ENCODE results near the gene SERPINI2.
"Not testable (repeated sequence)": the region's sequence is repeated elsewhere in the genome, so short reads cannot be mapped to it uniquely, and the experiment has no call there.

SERPINI2 gene

GRCh38 chr3:167450675-167451074, 23.2 kb downstream of the SERPINI2 start:
- Histone ChIP-seq H3K9ac (ENCODE audit: insufficient read length, low read depth) (no peak overlapping the region), H3K4me3 (ENCODE audit: insufficient read length, low read depth) (no peak overlapping the region), H3K27me3 (ENCODE audit: insufficient read depth, insufficient read length) (no peaks in the 10 kb centered on the region), H3K9me3 (ENCODE audit: insufficient read depth, low read length) (no peaks in the 10 kb centered on the region), H3K36me3 (ENCODE audit: insufficient read depth, insufficient read length, low read length) (no peaks in the 10 kb centered on the region), H3K4me1 (ENCODE audit: insufficient read depth, insufficient read length) (no peaks in the 10 kb centered on the region)
- DNase-seq (ENCODE audit: low read depth, low spot score): no peak
- TF ChIP-seq SUZ12 (IDR thresholded peaks at IDR 0.05; ENCODE audit: extremely low read depth, insufficient read depth, insufficient read length) (no peak), YY1 (IDR thresholded peaks at IDR 0.05; ENCODE audit: insufficient read depth, insufficient read length) (no peak), ZNF274 (IDR thresholded peaks at IDR 0.05; ENCODE audit: low read depth, low read length) (no peak)

- Histone ChIP-seq H3K9ac (ENCODE audit: insufficient read length, low read depth) (no peak overlapping the region), H3K4me3 (ENCODE audit: insufficient read length, low read depth) (no peak overlapping the region), H3K36me3 (ENCODE audit: insufficient read depth, insufficient read length, low read length) (no peaks in the 10 kb centered on the region), H3K9me3 (ENCODE audit: insufficient read depth, low read length) (no peaks in the 10 kb centered on the region), H3K27me3 (ENCODE audit: insufficient read depth, insufficient read length) (no peaks in the 10 kb centered on the region), H3K4me1 (ENCODE audit: insufficient read depth, insufficient read length) (no peaks in the 10 kb centered on the region)
- TF ChIP-seq YY1 (IDR thresholded peaks at IDR 0.05; ENCODE audit: insufficient read depth, insufficient read length) (no peak), SUZ12 (IDR thresholded peaks at IDR 0.05; ENCODE audit: extremely low read depth, insufficient read depth, insufficient read length) (no peak), ZNF274 (IDR thresholded peaks at IDR 0.05; ENCODE audit: low read depth, low read length) (no peak)
- DNase-seq (ENCODE audit: low read depth, low spot score): no peak
These were observed 23.6 kb downstream of the SERPINI2 start for GRCh38 chr3:167450195-167450594.

- H3K9me3 ChIP-seq (ENCODE audit: insufficient read depth, low read length): no peaks in the 10 kb centered on the region
- TF ChIP-seq SUZ12 (IDR thresholded peaks at IDR 0.05; ENCODE audit: extremely low read depth, insufficient read depth, insufficient read length) (no peak), ZNF274 (IDR thresholded peaks at IDR 0.05; ENCODE audit: low read depth, low read length) (no peak), YY1 (IDR thresholded peaks at IDR 0.05; ENCODE audit: insufficient read depth, insufficient read length) (no peak)
- no peaks in the 10 kb centered on the region for H3K27me3 ChIP-seq (ENCODE audit: insufficient read depth, insufficient read length)
- no peak overlapping the region for H3K4me3 ChIP-seq (ENCODE audit: insufficient read length, low read depth)
- no peaks in the 10 kb centered on the region for H3K36me3 ChIP-seq (ENCODE audit: insufficient read depth, insufficient read length, low read length)
- no peak for DNase-seq (ENCODE audit: low read depth, low spot score)
- H3K9ac ChIP-seq (ENCODE audit: insufficient read length, low read depth): no peak overlapping the region
- H3K4me1 ChIP-seq (ENCODE audit: insufficient read depth, insufficient read length): no peaks in the 10 kb centered on the region
These were observed 28.4 kb downstream of the SERPINI2 start for GRCh38 chr3:167445491-167445890.

DNA sequence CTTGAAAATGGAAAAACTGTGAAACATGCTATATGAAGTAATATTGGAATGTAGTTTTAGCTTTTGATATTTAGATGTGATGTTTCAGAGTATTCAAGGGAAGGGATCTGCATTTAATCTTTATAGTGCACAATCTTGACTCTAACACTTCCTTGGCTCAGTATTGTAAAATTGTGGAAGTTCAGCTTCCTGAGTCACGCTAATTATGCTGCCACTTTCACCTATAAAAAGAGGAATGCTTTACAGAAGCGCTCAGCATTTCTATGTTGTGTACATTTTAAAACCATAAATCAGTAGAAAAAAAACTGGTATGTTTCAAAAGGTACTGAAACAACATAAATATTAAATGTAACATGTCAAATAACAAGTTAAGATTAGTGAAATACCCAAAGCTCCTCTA, 32.6 kb downstream of the SERPINI2 start:
- Histone ChIP-seq H3K9me3 (ENCODE audit: insufficient read depth, low read length) (no peaks in the 10 kb centered on the region), H3K36me3 (ENCODE audit: insufficient read depth, insufficient read length, low read length) (no peaks in the 10 kb centered on the region), H3K4me1 (ENCODE audit: insufficient read depth, insufficient read length) (no peaks in the 10 kb centered on the region), H3K27me3 (ENCODE audit: insufficient read depth, insufficient read length) (no peaks in the 10 kb centered on the region), H3K9ac (ENCODE audit: insufficient read length, low read depth) (no peak overlapping the region), H3K4me3 (ENCODE audit: insufficient read length, low read depth) (no peak overlapping the region)
- TF ChIP-seq YY1 (IDR thresholded peaks at IDR 0.05; ENCODE audit: insufficient read depth, insufficient read length) (no peak), SUZ12 (IDR thresholded peaks at IDR 0.05; ENCODE audit: extremely low read depth, insufficient read depth, insufficient read length) (no peak), ZNF274 (IDR thresholded peaks at IDR 0.05; ENCODE audit: low read depth, low read length) (no peak)
- no peak for DNase-seq (ENCODE audit: low read depth, low spot score)

GRCh38 chr3:167437428-167438139, 36.3 kb downstream of the SERPINI2 start:
- no peak overlapping the region for H3K9ac ChIP-seq (ENCODE audit: insufficient read length, low read depth)
- DNase-seq (ENCODE audit: low read depth, low spot score): no peak
- no peaks in the 10 kb centered on the region for H3K9me3 ChIP-seq (ENCODE audit: insufficient read depth, low read length)
- H3K4me1 ChIP-seq (ENCODE audit: insufficient read depth, insufficient read length): no peaks in the 10 kb centered on the region
- no peak overlapping the region for H3K4me3 ChIP-seq (ENCODE audit: insufficient read length, low read depth)
- TF ChIP-seq SUZ12 (IDR thresholded peaks at IDR 0.05; ENCODE audit: extremely low read depth, insufficient read depth, insufficient read length): no peak
- no peak for TF ChIP-seq YY1 (IDR thresholded peaks at IDR 0.05; ENCODE audit: insufficient read depth, insufficient read length)
- TF ChIP-seq ZNF274 (IDR thresholded peaks at IDR 0.05; ENCODE audit: low read depth, low read length): no peak
- no peaks in the 10 kb centered on the region for H3K36me3 ChIP-seq (ENCODE audit: insufficient read depth, insufficient read length, low read length)
- H3K27me3 ChIP-seq (ENCODE audit: insufficient read depth, insufficient read length): no peaks in the 10 kb centered on the region

DNA sequence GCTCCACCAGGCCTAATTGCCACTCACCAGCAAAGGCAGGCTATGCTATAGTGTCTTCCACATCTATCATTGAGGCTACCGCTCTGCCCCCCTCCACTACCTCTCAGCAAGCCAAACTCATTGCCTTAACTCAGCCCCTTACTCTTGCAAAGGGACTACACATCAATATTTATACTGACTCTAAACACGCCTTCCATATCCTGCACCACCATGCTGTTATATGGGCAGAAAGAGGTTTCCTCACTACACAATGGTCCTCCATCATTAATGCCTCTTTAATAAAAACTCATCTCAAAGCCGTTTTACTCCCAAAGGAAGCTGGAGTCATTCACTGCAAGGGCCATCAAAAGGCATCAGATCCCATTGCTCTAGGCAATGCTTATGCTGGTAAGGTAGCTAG, 46.9 kb downstream of the SERPINI2 start:
- not testable (repeated sequence) for H3K36me3 ChIP-seq (ENCODE audit: insufficient read depth, insufficient read length, low read length); DNase-seq (ENCODE audit: low read depth, low spot score); H3K9ac ChIP-seq (ENCODE audit: insufficient read length, low read depth)

GRCh38 chr3:167422396-167422795, 51.4 kb downstream of the SERPINI2 start:
- H3K4me1 ChIP-seq (ENCODE audit: insufficient read depth, insufficient read length); DNase-seq (ENCODE audit: low read depth, low spot score); H3K9ac ChIP-seq (ENCODE audit: insufficient read length, low read depth); H3K4me3 ChIP-seq (ENCODE audit: insufficient read length, low read depth); H3K27me3 ChIP-seq (ENCODE audit: insufficient read depth, insufficient read length); H3K36me3 ChIP-seq (ENCODE audit: insufficient read depth, insufficient read length, low read length); H3K9me3 ChIP-seq (ENCODE audit: insufficient read depth, low read length): not testable (repeated sequence)

More for the DNA sequence above, 46.9 kb downstream of the SERPINI2 start:
- not testable (repeated sequence) for H3K9me3 ChIP-seq (ENCODE audit: insufficient read depth, low read length); H3K4me1 ChIP-seq (ENCODE audit: insufficient read depth, insufficient read length); H3K4me3 ChIP-seq (ENCODE audit: insufficient read length, low read depth); H3K27me3 ChIP-seq (ENCODE audit: insufficient read depth, insufficient read length)

DNA sequence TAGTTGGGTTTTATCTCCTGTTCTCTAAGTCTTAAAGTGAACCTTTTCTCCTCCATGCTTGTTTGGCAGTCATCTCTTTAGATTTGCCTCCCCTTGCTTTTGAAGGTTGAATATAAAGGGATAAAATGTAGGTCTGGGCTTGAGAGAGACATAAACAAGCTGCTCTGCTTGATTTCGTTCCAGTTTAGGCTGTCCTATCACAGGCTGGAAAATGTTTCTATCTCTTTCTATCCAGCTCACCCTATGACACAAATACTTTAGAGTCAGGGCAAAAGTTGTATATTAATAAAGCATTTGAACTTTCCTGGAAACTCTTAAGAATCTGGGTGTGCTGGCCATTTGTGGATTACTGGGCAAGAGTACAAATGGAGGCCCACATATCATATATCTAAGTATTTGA, 64.2 kb downstream of the SERPINI2 start:
- DNase-seq (ENCODE audit: low read depth, low spot score): no peak
- no peak for TF ChIP-seq SUZ12 (IDR thresholded peaks at IDR 0.05; ENCODE audit: extremely low read depth, insufficient read depth, insufficient read length)
- no peaks in the 10 kb centered on the region for H3K9me3 ChIP-seq (ENCODE audit: insufficient read depth, low read length)
- H3K9ac ChIP-seq (ENCODE audit: insufficient read length, low read depth): no peak overlapping the region
- no peak overlapping the region for H3K4me3 ChIP-seq (ENCODE audit: insufficient read length, low read depth)
- H3K4me1 ChIP-seq (ENCODE audit: insufficient read depth, insufficient read length): no peaks in the 10 kb centered on the region
- H3K36me3 ChIP-seq (ENCODE audit: insufficient read depth, insufficient read length, low read length): no peaks in the 10 kb centered on the region
- H3K27me3 ChIP-seq (ENCODE audit: insufficient read depth, insufficient read length): no peaks in the 10 kb centered on the region

Data from NT2/D1 (cell line).